Measurements from ENCODE around the gene TOM1.

TOM1 gene

DNA sequence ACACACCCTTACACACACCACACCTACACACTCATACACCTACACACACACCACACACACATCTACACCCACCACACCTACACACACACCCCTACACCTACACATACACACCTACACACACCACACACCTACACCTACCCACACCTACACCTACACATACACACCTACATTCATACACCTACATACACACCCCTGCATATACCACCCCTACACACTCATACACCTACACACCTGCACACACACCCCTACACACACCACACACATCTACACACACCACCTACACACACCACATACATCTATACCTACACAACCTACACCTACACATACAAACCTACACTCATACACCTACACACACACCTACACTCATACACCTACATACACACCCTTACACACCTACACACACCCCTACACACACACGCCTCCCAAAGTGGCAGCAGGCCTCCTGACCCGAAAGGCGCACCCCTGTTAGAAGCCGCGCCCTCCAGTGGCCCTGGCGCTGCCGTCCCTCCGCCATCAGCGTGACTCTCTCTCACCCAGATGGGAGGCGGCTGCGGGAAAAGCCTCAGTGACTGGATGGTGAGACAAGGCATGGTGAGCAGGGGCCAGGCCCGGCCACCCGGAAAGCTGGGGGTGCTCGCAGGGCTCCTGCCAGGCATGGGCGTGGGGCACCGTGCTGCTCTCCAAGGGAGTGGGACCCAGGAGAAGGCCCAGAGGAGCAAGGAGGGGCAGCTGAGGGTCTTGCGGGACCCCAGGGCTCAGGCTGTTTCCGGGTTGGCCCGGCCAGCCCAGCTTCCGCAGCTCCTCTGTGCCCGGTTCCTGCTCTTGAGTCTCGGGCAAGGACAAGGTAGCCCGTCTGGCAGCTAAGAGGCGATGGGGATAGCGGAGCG lies 44.2 kb downstream of the TOM1 start:
- H3K9me3 ChIP-seq (ENCODE audit: control insufficient read depth, insufficient read depth, low read length): no peaks in the 10 kb centered on the region
- no peaks in the 10 kb centered on the region for H3K4me1 ChIP-seq (ENCODE audit: control insufficient read depth, insufficient read depth, low read length)
- H3K36me3 ChIP-seq (ENCODE audit: control insufficient read depth, insufficient read depth, low read length): peaks cover 9% of the 10 kb centered on the region
- no peak overlapping the region for H3K4me3 ChIP-seq (ENCODE audit: low read depth, low read length)
- no peak overlapping the region for H3K9ac ChIP-seq (ENCODE audit: low read depth, low read length)
- H3K27me3 ChIP-seq (ENCODE audit: control insufficient read depth, insufficient read depth, low read length): no peaks in the 10 kb centered on the region

DNA sequence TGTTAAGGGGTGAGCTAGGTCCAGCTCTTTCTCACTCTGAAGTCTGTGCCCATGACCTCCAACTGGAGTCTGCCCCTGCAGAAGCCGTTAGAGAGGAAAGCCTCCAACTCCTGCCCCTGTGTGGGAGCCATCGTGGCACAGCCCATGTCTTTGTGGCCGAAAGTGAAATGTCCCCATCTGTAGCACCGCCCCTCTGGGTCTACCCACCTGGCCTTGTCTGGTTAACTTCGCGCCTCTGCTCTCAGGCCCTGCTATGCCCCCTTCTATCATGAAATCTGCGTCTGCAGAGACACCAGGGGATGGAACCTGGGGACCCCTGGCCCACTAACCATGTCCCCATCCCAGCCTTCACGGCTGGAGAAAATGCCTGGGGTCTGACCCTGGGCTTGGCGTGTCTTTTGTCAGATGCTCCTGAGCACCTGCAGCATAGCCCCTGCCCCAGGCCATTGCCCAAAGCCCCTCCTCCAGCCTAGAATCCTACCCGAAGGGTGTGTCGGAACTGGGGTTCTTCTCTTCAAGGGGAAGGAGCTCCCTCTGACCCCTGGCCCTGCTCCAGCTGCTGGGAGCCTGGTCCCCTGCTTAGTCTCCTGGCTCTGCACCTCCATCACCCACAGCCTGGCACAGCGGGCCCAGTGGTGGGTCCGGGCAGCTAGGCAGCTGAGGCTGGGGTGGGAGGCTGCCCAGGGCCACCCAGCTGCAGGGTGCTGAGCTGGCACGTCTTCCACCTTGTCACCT lies 45.4 kb downstream of the TOM1 start:
- H3K4me1 ChIP-seq (ENCODE audit: control insufficient read depth, insufficient read depth, low read length): no peaks in the 10 kb centered on the region
- H3K9ac ChIP-seq (ENCODE audit: low read depth, low read length): no peak overlapping the region
- H3K27me3 ChIP-seq (ENCODE audit: control insufficient read depth, insufficient read depth, low read length): no peaks in the 10 kb centered on the region

DNA sequence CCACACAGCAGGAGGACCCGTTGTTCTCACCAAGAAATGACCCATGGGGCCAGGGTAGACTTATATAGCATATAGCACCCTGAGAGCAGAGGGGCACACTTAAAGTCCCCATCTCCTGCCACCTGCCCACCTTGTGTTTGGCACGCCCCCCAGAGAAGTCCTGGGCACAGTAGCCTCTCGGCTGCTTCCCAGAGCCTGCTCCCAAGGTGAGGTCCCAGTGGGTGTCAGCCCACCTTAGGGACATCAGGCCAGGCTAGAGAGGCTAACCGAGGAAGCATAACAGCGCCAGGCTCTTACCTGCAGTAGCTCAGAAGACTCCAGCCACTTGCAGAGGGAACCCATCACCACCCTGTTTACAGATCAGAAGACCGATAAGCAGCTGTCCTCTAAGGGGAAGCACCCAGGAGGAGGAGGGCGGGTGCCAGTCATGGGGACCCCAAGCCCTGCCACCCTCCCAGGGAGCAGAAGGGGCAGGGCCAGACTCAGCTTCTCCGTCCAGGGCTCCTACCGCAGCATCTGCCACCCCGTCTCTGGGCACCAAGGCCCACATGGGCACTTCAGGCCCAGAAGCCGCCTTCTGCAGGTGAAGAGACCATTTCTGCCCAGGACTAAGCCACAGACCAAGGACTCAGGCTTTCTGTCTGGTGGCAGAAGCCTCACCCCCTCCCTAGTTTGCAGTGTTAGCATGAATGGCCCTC lies 46.3 kb downstream of the TOM1 start:
- Histone ChIP-seq H3K9ac (ENCODE audit: low read depth, low read length) (no peak overlapping the region), H3K9me3 (ENCODE audit: control insufficient read depth, insufficient read depth, low read length) (no peaks in the 10 kb centered on the region), H3K27me3 (ENCODE audit: control insufficient read depth, insufficient read depth, low read length) (no peaks in the 10 kb centered on the region), H3K4me1 (ENCODE audit: control insufficient read depth, insufficient read depth, low read length) (no peaks in the 10 kb centered on the region), H3K36me3 (ENCODE audit: control insufficient read depth, insufficient read depth, low read length) (peaks cover 9% of the 10 kb centered on the region), H3K4me3 (ENCODE audit: low read depth, low read length) (no peak overlapping the region)

More for the DNA sequence above, 45.4 kb downstream of the TOM1 start:
- Histone ChIP-seq H3K36me3 (ENCODE audit: control insufficient read depth, insufficient read depth, low read length) (peaks cover 9% of the 10 kb centered on the region), H3K9me3 (ENCODE audit: control insufficient read depth, insufficient read depth, low read length) (no peaks in the 10 kb centered on the region), H3K4me3 (ENCODE audit: low read depth, low read length) (no peak overlapping the region)

DNA sequence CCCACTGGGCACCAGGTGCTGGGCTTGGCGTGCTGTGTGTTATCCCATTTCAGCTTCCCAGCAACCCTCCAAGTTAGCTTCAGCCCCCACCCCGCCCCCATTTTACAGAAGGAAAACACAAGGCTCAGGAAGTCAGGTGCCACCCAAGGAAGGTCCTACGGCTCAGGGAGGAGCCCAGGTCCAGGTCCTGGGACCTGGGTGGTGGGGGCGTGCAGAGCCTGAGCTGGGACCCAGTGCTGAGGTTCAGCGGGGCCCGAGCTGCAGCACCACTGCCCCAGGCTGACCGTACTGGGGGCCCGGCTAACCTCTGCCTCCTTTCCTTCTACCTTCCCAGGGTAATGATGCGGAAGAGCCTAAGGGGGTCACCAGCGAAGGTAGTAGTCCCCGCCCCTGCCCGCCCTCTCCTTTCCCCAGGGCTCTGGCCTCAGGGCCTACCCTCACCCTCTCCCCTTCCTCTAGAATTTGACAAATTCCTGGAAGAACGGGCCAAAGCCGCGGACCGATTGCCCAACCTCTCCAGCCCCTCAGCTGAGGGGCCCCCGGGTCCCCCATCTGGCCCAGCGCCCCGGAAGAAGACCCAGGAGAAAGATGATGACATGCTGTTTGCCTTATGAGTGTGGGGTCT lies 47.0 kb downstream of the TOM1 start:
- no peaks in the 10 kb centered on the region for H3K4me1 ChIP-seq (ENCODE audit: control insufficient read depth, insufficient read depth, low read length)
- peaks cover 9% of the 10 kb centered on the region for H3K36me3 ChIP-seq (ENCODE audit: control insufficient read depth, insufficient read depth, low read length)
- peaks cover 3% of the 10 kb centered on the region for H3K27me3 ChIP-seq (ENCODE audit: control insufficient read depth, insufficient read depth, low read length)

DNA sequence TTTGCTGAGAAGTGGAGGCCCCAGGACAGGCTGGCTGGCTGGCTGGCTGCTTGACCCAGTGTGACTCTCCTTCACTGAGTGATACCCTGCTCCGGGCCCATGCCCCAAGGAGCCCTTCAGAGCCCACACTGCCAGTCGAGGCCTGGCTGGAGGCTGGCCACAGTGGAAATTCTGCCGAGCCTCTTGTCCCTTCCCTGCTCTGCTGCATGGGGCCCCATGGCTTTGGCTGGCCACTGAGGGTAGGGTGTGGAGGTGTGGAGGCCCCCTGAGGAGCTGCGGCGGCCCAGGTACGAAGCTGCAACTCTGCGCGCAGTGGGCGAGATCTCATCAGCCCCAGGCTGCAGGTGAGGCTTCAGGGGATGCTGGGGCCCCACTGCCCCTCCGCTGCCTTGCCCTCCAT lies 47.8 kb downstream of the TOM1 start:
- H3K4me1 ChIP-seq (ENCODE audit: control insufficient read depth, insufficient read depth, low read length): peaks cover under 1% of the 10 kb centered on the region
- H3K9ac ChIP-seq (ENCODE audit: low read depth, low read length): no peak overlapping the region
- H3K27me3 ChIP-seq (ENCODE audit: control insufficient read depth, insufficient read depth, low read length): peaks cover 3% of the 10 kb centered on the region
- H3K9me3 ChIP-seq (ENCODE audit: control insufficient read depth, insufficient read depth, low read length): no peaks in the 10 kb centered on the region
- peaks cover 9% of the 10 kb centered on the region for H3K36me3 ChIP-seq (ENCODE audit: control insufficient read depth, insufficient read depth, low read length)
- no peak overlapping the region for H3K4me3 ChIP-seq (ENCODE audit: low read depth, low read length)

More for the DNA sequence above, 47.0 kb downstream of the TOM1 start:
- H3K9ac ChIP-seq (ENCODE audit: low read depth, low read length): no peak overlapping the region
- no peaks in the 10 kb centered on the region for H3K9me3 ChIP-seq (ENCODE audit: control insufficient read depth, insufficient read depth, low read length)
- H3K4me3 ChIP-seq (ENCODE audit: low read depth, low read length): no peak overlapping the region

DNA sequence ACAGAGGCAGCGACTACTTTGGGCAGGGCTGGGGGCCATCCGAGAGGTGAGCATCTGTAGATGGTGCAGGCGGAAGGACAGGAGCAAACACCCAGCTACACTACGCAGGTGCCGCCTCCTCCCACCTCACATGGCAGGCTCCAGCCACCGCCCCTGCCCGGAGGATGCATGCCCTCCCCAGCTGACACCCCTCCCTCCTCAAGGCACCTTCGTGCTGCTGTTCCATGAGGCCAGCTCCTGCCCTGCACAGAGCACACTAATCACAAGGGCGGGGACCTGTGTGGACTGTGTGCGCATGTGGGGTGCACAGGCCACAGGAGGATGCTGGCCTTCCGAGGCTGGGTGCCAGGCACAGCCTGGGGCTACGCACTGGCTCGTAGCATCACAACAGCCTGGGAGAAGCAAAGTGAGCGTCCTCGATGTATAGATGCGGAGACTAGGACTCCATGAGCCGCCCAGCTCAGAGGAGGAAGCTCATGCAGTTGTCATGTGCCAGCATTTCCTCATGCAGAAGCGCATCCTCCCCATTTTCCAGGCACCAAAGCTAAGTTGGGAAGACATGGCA lies 48.4 kb downstream of the TOM1 start:
- Histone ChIP-seq H3K4me1 (ENCODE audit: control insufficient read depth, insufficient read depth, low read length) (peaks cover 3% of the 10 kb centered on the region), H3K9me3 (ENCODE audit: control insufficient read depth, insufficient read depth, low read length) (no peaks in the 10 kb centered on the region)

DNA sequence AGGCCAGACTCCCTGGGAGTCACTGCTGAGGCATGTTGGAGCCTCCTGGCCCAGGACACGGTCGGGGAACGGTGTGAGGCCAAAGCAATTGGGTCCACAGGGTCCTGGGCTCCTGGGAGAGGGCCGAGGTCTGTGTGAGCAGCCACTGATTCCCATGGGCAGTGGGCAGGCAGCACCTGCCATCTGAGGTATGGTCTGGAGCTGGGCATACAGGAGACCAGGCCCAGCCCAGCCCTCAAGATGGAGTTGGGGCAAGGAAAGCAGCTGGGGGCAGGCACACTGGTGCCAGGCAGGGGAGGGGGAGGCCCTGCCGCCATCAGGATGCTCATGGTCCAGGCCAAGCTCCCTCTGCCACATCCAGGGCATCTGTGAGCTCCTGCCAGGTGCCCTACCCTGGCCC lies 49.0 kb downstream of the TOM1 start:
- Histone ChIP-seq H3K4me3 (ENCODE audit: low read depth, low read length) (no peak overlapping the region), H3K27me3 (ENCODE audit: control insufficient read depth, insufficient read depth, low read length) (peaks cover 3% of the 10 kb centered on the region), H3K9me3 (ENCODE audit: control insufficient read depth, insufficient read depth, low read length) (no peaks in the 10 kb centered on the region), H3K4me1 (ENCODE audit: control insufficient read depth, insufficient read depth, low read length) (peaks cover 3% of the 10 kb centered on the region), H3K36me3 (ENCODE audit: control insufficient read depth, insufficient read depth, low read length) (peaks cover 5% of the 10 kb centered on the region), H3K9ac (ENCODE audit: low read depth, low read length) (no peak overlapping the region)

More for the DNA sequence above, 48.4 kb downstream of the TOM1 start:
- peaks cover 3% of the 10 kb centered on the region for H3K27me3 ChIP-seq (ENCODE audit: control insufficient read depth, insufficient read depth, low read length)
- H3K9ac ChIP-seq (ENCODE audit: low read depth, low read length): no peak overlapping the region
- no peak overlapping the region for H3K4me3 ChIP-seq (ENCODE audit: low read depth, low read length)
- peaks cover 5% of the 10 kb centered on the region for H3K36me3 ChIP-seq (ENCODE audit: control insufficient read depth, insufficient read depth, low read length)

DNA sequence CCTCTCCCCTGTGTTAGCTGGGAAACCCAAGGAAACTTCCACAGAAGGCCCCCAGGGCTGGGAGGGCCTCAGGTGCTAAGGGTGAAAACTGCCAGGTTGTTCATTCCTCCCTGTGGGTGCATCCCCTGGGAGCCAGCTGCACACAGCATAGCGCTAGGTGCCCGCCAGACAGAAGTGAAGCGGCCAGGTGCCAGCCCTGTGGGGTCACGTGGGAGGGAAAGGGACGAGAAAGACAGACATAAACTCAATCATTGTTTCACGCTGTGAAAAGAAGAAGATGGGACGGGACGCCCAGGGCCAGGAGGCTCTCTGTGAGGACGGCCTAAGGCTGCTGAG lies 49.6 kb downstream of the TOM1 start:
- H3K36me3 ChIP-seq (ENCODE audit: control insufficient read depth, insufficient read depth, low read length): peaks cover 5% of the 10 kb centered on the region
- no peak overlapping the region for H3K4me3 ChIP-seq (ENCODE audit: low read depth, low read length)
- H3K27me3 ChIP-seq (ENCODE audit: control insufficient read depth, insufficient read depth, low read length): peaks cover 3% of the 10 kb centered on the region
- H3K4me1 ChIP-seq (ENCODE audit: control insufficient read depth, insufficient read depth, low read length): peaks cover 3% of the 10 kb centered on the region
- no peak overlapping the region for H3K9ac ChIP-seq (ENCODE audit: low read depth, low read length)
- no peaks in the 10 kb centered on the region for H3K9me3 ChIP-seq (ENCODE audit: control insufficient read depth, insufficient read depth, low read length)

DNA sequence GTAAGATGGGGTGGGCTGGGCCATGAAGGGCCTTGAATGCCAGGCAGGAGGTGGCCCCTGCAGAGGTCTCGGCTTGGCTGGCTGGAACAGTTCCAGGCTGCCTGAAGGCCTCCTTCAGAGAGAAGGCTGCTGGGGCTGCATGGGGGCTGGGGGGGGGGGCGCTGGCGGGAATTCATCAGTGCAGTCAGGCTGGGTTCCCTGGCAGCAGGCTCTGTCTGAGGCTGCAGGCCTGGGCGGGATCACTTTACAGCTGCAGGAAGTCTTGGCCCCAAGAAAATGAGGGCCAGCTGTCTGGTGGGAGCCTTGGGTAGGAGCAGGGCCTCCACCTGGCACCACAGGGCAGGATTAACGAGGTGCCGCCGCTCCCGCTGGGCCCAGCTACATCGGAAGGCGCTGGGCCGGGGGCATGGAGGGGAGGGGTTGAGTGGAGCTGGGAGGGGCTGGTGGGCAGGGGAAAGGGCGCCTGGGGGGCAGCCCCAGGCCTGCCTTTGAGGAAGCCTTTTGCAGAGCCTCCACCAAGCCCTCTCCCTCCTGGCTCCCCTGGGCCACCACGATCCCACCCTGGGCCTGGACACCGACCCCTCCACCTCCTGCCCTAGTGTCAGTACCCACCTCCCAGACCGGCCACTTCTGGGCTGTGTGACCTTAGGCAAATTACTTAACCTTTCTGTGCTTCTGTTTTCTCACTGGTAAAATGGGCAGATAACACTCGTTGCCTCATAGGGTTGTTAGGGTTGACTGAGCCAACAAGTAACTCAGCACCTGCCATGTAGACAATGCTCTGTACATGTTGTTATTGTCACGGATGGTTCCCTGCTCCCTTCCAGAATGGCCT lies 50.2 kb downstream of the TOM1 start:
- H3K9ac ChIP-seq (ENCODE audit: low read depth, low read length): no peak overlapping the region
- peaks cover 3% of the 10 kb centered on the region for H3K4me1 ChIP-seq (ENCODE audit: control insufficient read depth, insufficient read depth, low read length)
- no peaks in the 10 kb centered on the region for H3K9me3 ChIP-seq (ENCODE audit: control insufficient read depth, insufficient read depth, low read length)
- H3K27me3 ChIP-seq (ENCODE audit: control insufficient read depth, insufficient read depth, low read length): peaks cover 3% of the 10 kb centered on the region
- peaks cover 3% of the 10 kb centered on the region for H3K36me3 ChIP-seq (ENCODE audit: control insufficient read depth, insufficient read depth, low read length)
- H3K4me3 ChIP-seq (ENCODE audit: low read depth, low read length): no peak overlapping the region

DNA sequence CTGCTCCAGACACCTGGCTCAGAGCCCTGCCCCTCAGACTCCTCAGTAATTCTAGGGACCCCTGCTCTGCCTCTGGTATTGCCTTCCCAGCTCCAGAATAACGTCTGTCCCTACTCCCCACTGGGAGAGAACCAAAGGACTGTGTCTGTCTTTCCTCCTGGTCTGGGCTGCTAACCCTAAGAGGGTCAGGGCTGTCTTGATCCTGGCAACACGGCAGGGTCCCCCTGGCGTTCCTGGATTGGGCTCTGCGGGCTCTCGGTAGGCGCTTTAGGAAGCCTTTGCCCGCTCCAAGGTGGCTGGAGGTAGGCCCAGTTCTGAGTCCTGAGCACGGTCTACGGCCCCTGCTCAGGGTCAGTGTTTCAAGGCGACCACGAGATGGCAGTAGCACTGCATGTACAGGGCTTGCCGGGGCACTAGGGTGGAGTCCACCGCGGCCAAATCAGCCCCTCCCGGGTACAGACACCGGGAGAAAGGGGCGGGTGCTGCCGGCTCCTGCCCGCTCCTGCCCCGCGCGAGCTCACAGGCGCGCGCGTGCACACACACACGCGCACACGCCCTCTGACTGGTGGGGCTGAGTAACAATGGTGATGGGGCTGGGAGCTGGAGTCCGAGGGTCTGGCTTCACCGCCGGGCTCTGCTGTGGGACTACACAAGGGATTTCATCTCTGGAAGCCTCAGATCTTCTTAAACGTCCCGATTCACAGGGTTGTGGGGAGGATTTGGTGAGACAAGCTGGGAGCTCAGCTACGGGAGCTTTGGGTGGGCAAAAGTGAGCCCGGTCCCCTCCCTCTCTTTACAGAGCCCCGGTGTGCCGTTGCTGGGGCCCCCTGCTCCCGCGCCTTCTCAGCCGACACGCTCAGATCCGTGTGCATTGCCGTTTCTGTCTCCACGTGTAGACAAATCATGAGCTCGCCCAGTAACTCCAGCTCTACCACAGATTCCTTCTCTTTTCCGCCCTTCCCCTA lies 51.1 kb downstream of the TOM1 start:
- peak overlapping the region; percentile 89 for H3K4me3 ChIP-seq (ENCODE audit: low read depth, low read length)
- no peaks in the 10 kb centered on the region for H3K9me3 ChIP-seq (ENCODE audit: control insufficient read depth, insufficient read depth, low read length)
- peaks cover 3% of the 10 kb centered on the region for H3K27me3 ChIP-seq (ENCODE audit: control insufficient read depth, insufficient read depth, low read length)
- H3K4me1 ChIP-seq (ENCODE audit: control insufficient read depth, insufficient read depth, low read length): peaks cover 3% of the 10 kb centered on the region
- no peaks in the 10 kb centered on the region for H3K36me3 ChIP-seq (ENCODE audit: control insufficient read depth, insufficient read depth, low read length)
- peak overlapping the region; percentile 49 for H3K9ac ChIP-seq (ENCODE audit: low read depth, low read length)
